WTC11 (cell line): ENCODE data around the gene ATF7. TPM values are rescaled to one million over a fixed set of nuclear protein-coding genes. Genes with fewer than 3 reads are reported as not detected.

Experiments
- ATAC-seq: fragments of 200-7000 bp; cut with Tn5 transposase; 2 replicates; pipeline ENCODE4 v1.10.0; 2021; ENCODE audit warnings: mild to moderate bottlenecking, moderate library complexity
- CTCF ChIA-PET: fragments of 300-600 bp; sonication (Branson Sonifier 250); formaldehyde crosslinking; loops from one replicate; lab custom pipeline; 2021; ENCODE audit warnings: antibody characterized with exemption; lab: Charles Lee
- POLR2A ChIA-PET: fragments of 350-600 bp; sonication (Branson Sonifier 250); formaldehyde crosslinking; loops from one replicate; lab custom pipeline; 2021; ENCODE audit warnings: antibody characterized with exemption; lab: Charles Lee
- DNase-seq: peaks from one replicate; pipeline ENCODE4 v3.0.0; 2021; ENCODE audit warnings: low spot score
- H3K27ac Mint-ChIP-seq: 2 replicates; pipeline ENCODE4 v1.8.0; 2021; ENCODE audit warnings: mixed read lengths
- H3K27me3 Mint-ChIP-seq: 2 replicates; pipeline ENCODE4 v1.8.0; 2021; ENCODE audit warnings: low read depth, mild to moderate bottlenecking, moderate library complexity, mixed read lengths
- H3K36me3 Mint-ChIP-seq: 2 replicates; pipeline ENCODE4 v1.8.0; 2021; ENCODE audit warnings: mixed read lengths
- H3K4me1 Mint-ChIP-seq: 2 replicates; pipeline ENCODE4 v1.8.0; 2022; ENCODE audit warnings: mixed read lengths
- H3K4me3 Mint-ChIP-seq: 2 replicates; pipeline ENCODE4 v1.8.0; 2021; ENCODE audit warnings: mild to moderate bottlenecking, moderate library complexity, mixed read lengths
- H3K9me3 Mint-ChIP-seq: 2 replicates; pipeline ENCODE4 v1.8.0; 2021; ENCODE audit warnings: mixed read lengths
- AR ChIP-seq: fragments of 250-450 bp; sonication (Bioruptor Pico); IDR thresholded peaks from 2 replicates; pipeline ENCODE4 v1.9.0; 2021; ENCODE audit warnings: mild to moderate bottlenecking
- FOXP4 ChIP-seq: sonication (generic); formaldehyde crosslinking; IDR thresholded peaks from 2 replicates; pipeline ENCODE4 v1.8.0; 2022; ENCODE audit warnings: mild to moderate bottlenecking, missing genetic modification reagents
- JAZF1 ChIP-seq: fragments of 250-450 bp; sonication (Bioruptor Pico); IDR thresholded peaks from 2 replicates; pipeline ENCODE4 v1.9.0; 2021; ENCODE audit warnings: moderate library complexity, mild to moderate bottlenecking, inconsistent platforms
- MLX ChIP-seq: sonication (generic); formaldehyde crosslinking; IDR thresholded peaks from 2 replicates; pipeline ENCODE4 v1.8.1; 2023; ENCODE audit warnings: mild to moderate bottlenecking, missing genetic modification reagents, moderate library complexity
- MXD4 ChIP-seq: fragments of 250-450 bp; sonication (Bioruptor Pico); IDR thresholded peaks from 2 replicates; pipeline ENCODE4 v1.8.0; 2021; ENCODE audit warnings: mild to moderate bottlenecking, moderate library complexity, borderline replicate concordance
- MYBL2 ChIP-seq: sonication (generic); formaldehyde crosslinking; IDR thresholded peaks from 2 replicates; pipeline ENCODE4 v1.8.1; 2023; ENCODE audit warnings: mild to moderate bottlenecking, moderate library complexity, missing genetic modification reagents
- NFATC4 ChIP-seq: fragments of 250-450 bp; sonication (Bioruptor Pico); IDR thresholded peaks from 2 replicates; pipeline ENCODE4 v1.9.0; 2021; ENCODE audit warnings: mild to moderate bottlenecking
- RORB ChIP-seq: fragments of 250-450 bp; sonication (Bioruptor Pico); IDR thresholded peaks from 2 replicates; pipeline ENCODE4 v1.9.0; 2021; ENCODE audit warnings: mild to moderate bottlenecking
- SMAD3 ChIP-seq: sonication (generic); formaldehyde crosslinking; IDR thresholded peaks from 2 replicates; pipeline ENCODE4 v1.8.0; 2022; ENCODE audit warnings: missing genetic modification reagents, mild to moderate bottlenecking, borderline replicate concordance
- TEAD4 ChIP-seq: sonication (generic); formaldehyde crosslinking; IDR thresholded peaks from 2 replicates; pipeline ENCODE4 v1.8.0; 2022; ENCODE audit warnings: mild to moderate bottlenecking, missing genetic modification reagents
- TP53 ChIP-seq: sonication (generic); formaldehyde crosslinking; IDR thresholded peaks from 2 replicates; pipeline ENCODE4 v1.8.1; 2023; ENCODE audit warnings: mild to moderate bottlenecking, missing genetic modification reagents
- ZNF219 ChIP-seq: sonication (generic); formaldehyde crosslinking; IDR thresholded peaks from 2 replicates; pipeline ENCODE4 v1.8.0; 2023; ENCODE audit warnings: missing genetic modification reagents, mild to moderate bottlenecking, borderline replicate concordance
- ZNF416 ChIP-seq: fragments of 250-450 bp; sonication (Bioruptor Pico); IDR thresholded peaks from 2 replicates; pipeline ENCODE4 v1.9.0; 2021; ENCODE audit warnings: mild to moderate bottlenecking, inconsistent platforms
- ZNF532 ChIP-seq: fragments of 250-450 bp; sonication (Bioruptor Pico); IDR thresholded peaks from 2 replicates; pipeline ENCODE4 v1.9.0; 2021; ENCODE audit warnings: mild to moderate bottlenecking, borderline replicate concordance
- total RNA-seq: library from RNA; stranded (reverse); gene quantifications from 3 replicates; pipeline ENCODE4 v1.2.3, GENCODE V29; 2021

Gene ATF7
- total RNA-seq, 1 experiment from 2014 or later: 16.3 TPM

- Mint-ChIP-seq H3K4me1 (peaks cover 15% of the 10 kb centered on the region), H3K9me3 (peaks cover 15% of the 10 kb centered on the region), H3K27me3 (no peaks in the 10 kb centered on the region), H3K27ac (no peak overlapping the region), H3K4me3 (no peak overlapping the region), H3K36me3 (peaks cover 13% of the 10 kb centered on the region)
- ATAC-seq: no peak
- ChIA-PET CTCF (interaction anchor here (0.9 to 1.2 kb wide), 2 partner anchors 45 to 80 kb away, joined by 3 read pairs; no protein-coding TSS in a partner anchor), POLR2A (interaction anchor here (0.6 kb wide), 1 partner anchor 141 kb away, joined by 3 read pairs; no protein-coding TSS in a partner anchor)
- DNase-seq: no peak
- TF ChIP-seq NFATC4 (CRISPR knock-in tag): no peak
- TF ChIP-seq, all 79 proteins: peak for 0
Observed at GRCh38 chr12:53588123-53588522, 38.1 kb downstream of the ATF7 start.

- peaks cover 7% of the 10 kb centered on the region for H3K4me1 Mint-ChIP-seq
- ATAC-seq (no peak), DNase-seq (no peak)
- H3K27ac Mint-ChIP-seq: no peak overlapping the region
- POLR2A ChIA-PET: no interaction called here
- H3K9me3 Mint-ChIP-seq: peaks cover 19% of the 10 kb centered on the region
- CTCF ChIA-PET: no interaction called here
- no peak overlapping the region for H3K4me3 Mint-ChIP-seq
- peaks cover 13% of the 10 kb centered on the region for H3K36me3 Mint-ChIP-seq
- no peak for TF ChIP-seq FOXP4 (CRISPR knock-in tag)
- TF ChIP-seq MXD4 (CRISPR knock-in tag): no peak
- no peak for TF ChIP-seq TP53 (CRISPR knock-in tag)
- no peak for TF ChIP-seq TEAD4 (CRISPR knock-in tag)
- no peak for TF ChIP-seq ZNF532 (CRISPR knock-in tag)
- TF ChIP-seq, all 79 proteins: peak for 0
- no peaks in the 10 kb centered on the region for H3K27me3 Mint-ChIP-seq
Observed at GRCh38 chr12:53586745-53587144, 39.4 kb downstream of the ATF7 start.

GRCh38 chr12:53585448-53586125 is 40.6 kb downstream of the ATF7 start:
- POLR2A ChIA-PET: no interaction called here
- H3K27me3 Mint-ChIP-seq: no peaks in the 10 kb centered on the region
- no peaks in the 10 kb centered on the region for H3K4me1 Mint-ChIP-seq
- H3K4me3 Mint-ChIP-seq: no peak overlapping the region
- TF ChIP-seq ZNF219: no peak
- TF ChIP-seq AR (CRISPR knock-in tag): no peak
- TF ChIP-seq MYBL2 (CRISPR knock-in tag): no peak
- no peak for TF ChIP-seq MLX (CRISPR knock-in tag)
- no peak for TF ChIP-seq JAZF1 (CRISPR knock-in tag)
- TF ChIP-seq NFATC4 (CRISPR knock-in tag): no peak
- TF ChIP-seq SMAD3 (CRISPR knock-in tag): no peak
- TF ChIP-seq RORB (CRISPR knock-in tag): no peak
- TF ChIP-seq ZNF416 (CRISPR knock-in tag): no peak
- TF ChIP-seq, all 79 proteins: peak for 0
- no peak overlapping the region for H3K27ac Mint-ChIP-seq
- ATAC-seq (no peak), DNase-seq (no peak)
- H3K9me3 Mint-ChIP-seq: peaks cover 19% of the 10 kb centered on the region
- peaks cover 13% of the 10 kb centered on the region for H3K36me3 Mint-ChIP-seq
- CTCF ChIA-PET: interaction anchor here (1.3 kb wide), 1 partner anchor 42 kb away, joined by 3 read pairs; no protein-coding TSS in a partner anchor
